H9 (cell line): ENCODE results near the gene MARK4. TPM values are rescaled to one million over a fixed set of nuclear protein-coding genes. Genes with fewer than 3 reads are reported as not detected.
A peak's percentile ranks its signal among the peaks of the same experiment; 100 is the strongest.

ENCODE experiments used
- DNase-seq: peaks from one replicate; pipeline ENCODE4 v3.0.0-alpha.2; 2017
- H2AFZ ChIP-seq: one replicate; pipeline ENCODE4 v1.6.1; 2013; ENCODE audit warnings: mild to moderate bottlenecking, low read length, control low read depth, moderate library complexity
- H2AK5ac ChIP-seq: 2 replicates; pipeline ENCODE4 v1.6.1; 2013; ENCODE audit warnings: low read length, control low read depth, mixed read lengths; ENCODE audit not compliant: insufficient read length
- H2BK120ac ChIP-seq: one replicate; pipeline ENCODE4 v1.6.1; 2013; ENCODE audit warnings: low read depth, mild to moderate bottlenecking, low read length, control low read depth, inconsistent platforms; ENCODE audit not compliant: poor library complexity, severe bottlenecking
- H2BK12ac ChIP-seq: 2 replicates; pipeline ENCODE4 v1.6.1; 2013; ENCODE audit warnings: low read length, control low read depth, mixed read lengths, low read depth; ENCODE audit not compliant: insufficient read length
- H2BK15ac ChIP-seq: 2 replicates; pipeline ENCODE4 v1.6.1; 2013; ENCODE audit warnings: low read depth, low read length, control low read depth
- H2BK20ac ChIP-seq: one replicate; pipeline ENCODE4 v1.6.1; 2013; ENCODE audit warnings: low read depth, mild to moderate bottlenecking, low read length, control low read depth, inconsistent platforms; ENCODE audit not compliant: poor library complexity, severe bottlenecking
- H2BK5ac ChIP-seq: 2 replicates; pipeline ENCODE4 v1.6.1; 2013; ENCODE audit warnings: low read length, control low read depth, mixed read lengths; ENCODE audit not compliant: insufficient read length
- H3K14ac ChIP-seq: 2 replicates; pipeline ENCODE4 v1.6.1; 2013; ENCODE audit warnings: low read length, control low read depth; ENCODE audit not compliant: insufficient read depth
- H3K18ac ChIP-seq: 2 replicates; pipeline ENCODE4 v1.6.1; 2013; ENCODE audit warnings: low read depth, mild to moderate bottlenecking, mixed read lengths, low read length, control low read depth; ENCODE audit not compliant: insufficient read length
- H3K23ac ChIP-seq: 2 replicates; pipeline ENCODE4 v1.6.1; 2013; ENCODE audit warnings: low read length, control low read depth, mixed read lengths, low read depth; ENCODE audit not compliant: insufficient read length
- H3K23me2 ChIP-seq: 2 replicates; pipeline ENCODE4 v1.6.1; 2013; ENCODE audit warnings: low read depth, mild to moderate bottlenecking, mixed read lengths, low read length, control low read depth; ENCODE audit not compliant: insufficient read length, poor library complexity, severe bottlenecking
- H3K27ac ChIP-seq: 2 replicates; pipeline ENCODE4 v1.5.1; 2013; ENCODE audit warnings: low read length, control low read depth, mixed read lengths, low read depth; ENCODE audit not compliant: insufficient read length
- H3K27me3 ChIP-seq: 2 replicates; pipeline ENCODE4 v1.6.1; 2013; ENCODE audit warnings: low read length, control low read depth, inconsistent platforms; ENCODE audit not compliant: insufficient read depth
- H3K4ac ChIP-seq: 2 replicates; pipeline ENCODE4 v1.6.1; 2013; ENCODE audit warnings: low read depth, mild to moderate bottlenecking, control low read depth, inconsistent platforms, low read length, moderate library complexity
- H3K4me1 ChIP-seq: 2 replicates; pipeline ENCODE4 v1.6.1; 2013; ENCODE audit warnings: low read length, control low read depth, inconsistent platforms; ENCODE audit not compliant: insufficient read depth
- H3K4me2 ChIP-seq: 2 replicates; pipeline ENCODE4 v1.6.1; 2013; ENCODE audit warnings: low read length, control low read depth, mixed read lengths; ENCODE audit not compliant: insufficient read length, insufficient read depth
- H3K56ac ChIP-seq: 2 replicates; pipeline ENCODE4 v1.6.1; 2013; ENCODE audit warnings: low read depth, mild to moderate bottlenecking, mixed read lengths, low read length, control low read depth; ENCODE audit not compliant: insufficient read length
- H3K79me1 ChIP-seq: 2 replicates; pipeline ENCODE4 v1.6.1; 2013; ENCODE audit warnings: low read depth, mild to moderate bottlenecking, moderate library complexity, low read length, control low read depth, inconsistent platforms; ENCODE audit not compliant: insufficient read depth, poor library complexity, severe bottlenecking
- H3K79me2 ChIP-seq: 2 replicates; pipeline ENCODE4 v1.6.1; 2013; ENCODE audit warnings: low read length, control low read depth, inconsistent platforms; ENCODE audit not compliant: insufficient read depth
- H3K9ac ChIP-seq: 2 replicates; pipeline ENCODE4 v1.6.1; 2013; ENCODE audit warnings: low read length, control low read depth, mixed read lengths; ENCODE audit not compliant: insufficient read length; ENCODE audit errors: extremely low read depth
- H3K9me3 ChIP-seq: one replicate; pipeline ENCODE4 v1.6.1; 2013; ENCODE audit warnings: low read depth, low read length, inconsistent platforms; ENCODE audit not compliant: control insufficient read depth
- H3T11ph ChIP-seq: one replicate; pipeline ENCODE4 v1.6.1; 2013; ENCODE audit warnings: mild to moderate bottlenecking, low read length, control low read depth, inconsistent platforms
- H4K20me1 ChIP-seq: one replicate; pipeline ENCODE4 v1.6.1; 2013; ENCODE audit not compliant: control insufficient read depth, insufficient read length, insufficient read depth
- H4K5ac ChIP-seq: 2 replicates; pipeline ENCODE4 v1.6.1; 2013; ENCODE audit warnings: low read depth, mild to moderate bottlenecking, mixed read lengths, low read length, control low read depth; ENCODE audit not compliant: insufficient read length
- H4K8ac ChIP-seq: replicated peaks from 2 replicates; pipeline ENCODE4 v1.6.1; 2013; ENCODE audit warnings: low read length, control low read depth, mixed read lengths, low read depth; ENCODE audit not compliant: insufficient read length
- H4K91ac ChIP-seq: 2 replicates; pipeline ENCODE4 v1.6.1; 2013; ENCODE audit warnings: low read depth, mild to moderate bottlenecking, moderate library complexity, mixed read lengths, low read length, control low read depth; ENCODE audit not compliant: insufficient read length
- H3K27ac Mint-ChIP-seq, 3 experiments: 2 replicates in 2 of 3; 3 replicates in 1 of 3; pipeline ENCODE4 v1.8.0; 2020 to 2021; ENCODE audit warnings: mixed read lengths in 3 of 3, mild to moderate bottlenecking in 1 of 3, moderate library complexity in 1 of 3
- H3K27me3 Mint-ChIP-seq: 2 replicates; pipeline ENCODE4 v1.8.0; 2021; ENCODE audit warnings: low read depth, mild to moderate bottlenecking, moderate library complexity, mixed read lengths
- H3K36me3 Mint-ChIP-seq, 3 experiments: 2 replicates in 2 of 3; 3 replicates in 1 of 3; pipeline ENCODE4 v1.8.0; 2020 to 2021; ENCODE audit warnings: low read depth in 3 of 3, mixed read lengths in 3 of 3; ENCODE audit not compliant: insufficient read depth in 1 of 3
- H3K4me1 Mint-ChIP-seq, 2 experiments: 2 replicates each; pipeline ENCODE4 v1.8.0; 2020; ENCODE audit warnings: mixed read lengths in 2 of 2
- H3K4me3 Mint-ChIP-seq, 2 experiments: 2 replicates in 1 of 2; 3 replicates in 1 of 2; pipeline ENCODE4 v1.8.0; 2020 to 2021; ENCODE audit warnings: mild to moderate bottlenecking in 2 of 2, mixed read lengths in 2 of 2, moderate library complexity in 1 of 2
- H3K9me3 Mint-ChIP-seq, 2 experiments: 2 replicates in 1 of 2; 3 replicates in 1 of 2; pipeline ENCODE4 v1.8.0; 2020; ENCODE audit warnings: mild to moderate bottlenecking in 2 of 2, mixed read lengths in 2 of 2, moderate library complexity in 1 of 2
- WGBS: extraction: QIAGEN DNeasy Blood & Tissue Kit; methylation state at CpG from one replicate; pipeline ENCODE4 v1.1.7; 2013; ENCODE audit warnings: missing lambda C conversion rate, low lambda C conversion rate, mixed read lengths; ENCODE audit not compliant: insufficient read length; ENCODE audit errors: extremely low coverage; 5-methylcytosine and 5-hydroxymethylcytosine counted together
- total RNA-seq: library from RNA; stranded (reverse); gene quantifications from 2 replicates; pipeline ENCODE4 v1.2.1, GENCODE V29; 2021
- TF ChIP-seq, protein P1 (sequence below): fragments of 200-600 bp; sonication (generic); conservative IDR thresholded peaks from 3 replicates; pipeline ENCODE4 v1.8.0; 2021; ENCODE audit warnings: antibody characterized with exemption, mild to moderate bottlenecking

Gene MARK4
- total RNA-seq, 1 experiment from 2014 or later = 44.7 TPM

DNA sequence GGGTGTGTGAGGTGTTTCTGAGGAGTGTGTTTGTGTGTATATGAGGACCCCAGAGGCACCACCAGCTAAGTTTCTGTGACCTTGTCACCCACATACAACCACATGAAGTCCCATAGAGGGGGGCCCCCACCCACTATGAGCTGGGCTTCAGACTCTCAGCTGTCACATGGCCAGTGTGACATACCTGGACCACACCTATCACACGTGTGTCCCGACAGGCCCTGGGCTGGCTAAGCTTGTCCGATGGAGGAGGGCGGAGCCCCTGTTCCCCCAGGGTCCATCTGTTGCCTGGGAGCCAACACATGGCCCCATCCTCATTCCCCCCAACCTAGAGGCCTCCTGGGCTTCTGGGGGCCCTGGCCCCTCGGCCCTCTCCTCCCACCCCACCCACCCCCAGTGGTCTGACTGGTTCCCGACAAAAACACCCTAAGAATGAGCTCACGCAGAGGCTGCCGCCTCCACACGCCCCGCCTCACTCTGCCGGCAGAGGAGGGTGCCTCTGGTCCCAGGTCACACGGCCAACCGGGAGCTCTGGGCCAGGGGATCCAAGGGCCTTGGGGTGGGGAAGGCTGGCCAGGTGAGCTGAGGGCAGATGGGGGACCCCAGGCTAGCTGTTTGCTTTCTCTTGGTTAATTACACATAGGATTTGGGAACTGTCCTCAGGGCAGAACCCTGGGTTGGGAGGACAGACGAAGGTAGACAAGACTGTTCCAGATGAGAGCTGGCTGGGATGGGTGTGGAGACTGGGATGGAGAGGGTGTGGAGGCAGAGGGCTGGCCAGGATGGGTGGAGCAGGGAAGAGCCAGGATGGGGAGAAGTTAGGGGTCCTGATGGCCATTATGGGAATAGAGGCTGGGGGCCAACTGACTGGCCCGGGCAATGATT is 93.8 kb downstream of the MARK4 start:
- Histone ChIP-seq H3K23me2 (peaks cover 12% of the 10 kb centered on the region), H3K14ac (no peak overlapping the region; the same call in 1 of the 2 replicates), H3K9me3 (no peaks in the 10 kb centered on the region), H2BK5ac (no peak overlapping the region), H2BK12ac (no peak overlapping the region), H2AK5ac (no peak overlapping the region), H2BK20ac (no peak overlapping the region), H4K91ac (no peak overlapping the region), H2BK15ac (no peak overlapping the region), H2BK120ac (no peak overlapping the region), H3K18ac (no peak overlapping the region), H3K79me2 (no peaks in the 10 kb centered on the region), H3K4ac (no peak overlapping the region), H3K23ac (no peak overlapping the region), H3K4me1 (0 out of 2 replicates have a peak, but pooled peaks cover 2% of the 10 kb centered on the region), H4K8ac (no peak overlapping the region), H4K20me1 (peaks cover 4% of the 10 kb centered on the region), H4K5ac (no peak overlapping the region), H3K56ac (no peak overlapping the region), H2AFZ (no peak overlapping the region), H3T11ph (no peak overlapping the region), H3K27me3 (peaks cover 4% of the 10 kb centered on the region), H3K4me2 (no peak overlapping the region), H3K27ac (no peak overlapping the region), H3K79me1 (no peaks in the 10 kb centered on the region), H3K9ac (no peak overlapping the region)
- TF ChIP-seq, protein P1, sequence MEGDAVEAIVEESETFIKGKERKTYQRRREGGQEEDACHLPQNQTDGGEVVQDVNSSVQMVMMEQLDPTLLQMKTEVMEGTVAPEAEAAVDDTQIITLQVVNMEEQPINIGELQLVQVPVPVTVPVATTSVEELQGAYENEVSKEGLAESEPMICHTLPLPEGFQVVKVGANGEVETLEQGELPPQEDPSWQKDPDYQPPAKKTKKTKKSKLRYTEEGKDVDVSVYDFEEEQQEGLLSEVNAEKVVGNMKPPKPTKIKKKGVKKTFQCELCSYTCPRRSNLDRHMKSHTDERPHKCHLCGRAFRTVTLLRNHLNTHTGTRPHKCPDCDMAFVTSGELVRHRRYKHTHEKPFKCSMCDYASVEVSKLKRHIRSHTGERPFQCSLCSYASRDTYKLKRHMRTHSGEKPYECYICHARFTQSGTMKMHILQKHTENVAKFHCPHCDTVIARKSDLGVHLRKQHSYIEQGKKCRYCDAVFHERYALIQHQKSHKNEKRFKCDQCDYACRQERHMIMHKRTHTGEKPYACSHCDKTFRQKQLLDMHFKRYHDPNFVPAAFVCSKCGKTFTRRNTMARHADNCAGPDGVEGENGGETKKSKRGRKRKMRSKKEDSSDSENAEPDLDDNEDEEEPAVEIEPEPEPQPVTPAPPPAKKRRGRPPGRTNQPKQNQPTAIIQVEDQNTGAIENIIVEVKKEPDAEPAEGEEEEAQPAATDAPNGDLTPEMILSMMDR = no peak
- H3K27me3 Mint-ChIP-seq = peaks cover 8% of the 10 kb centered on the region
- peak overlapping the region in 1 of 2 experiments; percentile 4; a peak in 1 of 5 replicates for H3K4me3 Mint-ChIP-seq
- DNase-seq = no peak
- H3K9me3 Mint-ChIP-seq = no peaks in the 10 kb centered on the region; a peak in 1 of 5 replicates
- no peak overlapping the region for H3K27ac Mint-ChIP-seq
- no CpG with 5 or more reads among the region's 15 CpGs for WGBS
- peaks cover 12 to 24% of the 10 kb centered on the region in 2 experiments; a peak in 3 of 4 replicates for H3K4me1 Mint-ChIP-seq
- peaks cover 4 to 11% (median 10%) of the 10 kb centered on the region in 3 experiments; a peak in 6 of 7 replicates for H3K36me3 Mint-ChIP-seq
